Hepatocyte (in vitro differentiated cells): ENCODE measurements around the gene RSPH1. TPM values are rescaled to one million over a fixed set of nuclear protein-coding genes. Genes with fewer than 3 reads are reported as not detected.

ENCODE experiments used
- DNase-seq: peaks from one replicate; pipeline ENCODE4 v3.0.0-alpha.2; 2016; ENCODE audit warnings: low spot score
- H2AFZ ChIP-seq: fragments of 200-600 bp; sonication (generic); 2 replicates; pipeline ENCODE4 v1.6.0; 2016; ENCODE audit warnings: antibody characterized with exemption, mild to moderate bottlenecking
- H3K27ac ChIP-seq: fragments of 200-600 bp; sonication (generic); 2 replicates; pipeline ENCODE4 v1.5.1; 2016; ENCODE audit warnings: mild to moderate bottlenecking
- H3K27me3 ChIP-seq: fragments of 200-600 bp; sonication (generic); 2 replicates; pipeline ENCODE4 v1.6.1; 2016
- H3K36me3 ChIP-seq: fragments of 200-600 bp; sonication (generic); replicated peaks from 2 replicates; pipeline ENCODE4 v1.5.1; 2016; ENCODE audit warnings: low read depth; ENCODE audit not compliant: insufficient read depth
- H3K4me1 ChIP-seq: fragments of 200-600 bp; sonication (generic); 2 replicates; pipeline ENCODE4 v1.5.1; 2016; ENCODE audit warnings: mild to moderate bottlenecking, moderate library complexity; ENCODE audit not compliant: insufficient read depth
- H3K4me2 ChIP-seq: fragments of 200-600 bp; sonication (generic); 2 replicates; pipeline ENCODE4 v1.6.0; 2016
- H3K4me3 ChIP-seq: fragments of 200-600 bp; sonication (generic); 2 replicates; pipeline ENCODE4 v1.5.1; 2016; ENCODE audit warnings: mild to moderate bottlenecking
- H3K79me2 ChIP-seq: fragments of 200-600 bp; sonication (generic); 2 replicates; pipeline ENCODE4 v1.6.0; 2017; ENCODE audit warnings: mild to moderate bottlenecking
- H3K9me2 ChIP-seq: fragments of 200-600 bp; sonication (generic); replicated peaks from 2 replicates; pipeline ENCODE4 v1.6.0; 2017; ENCODE audit warnings: mild to moderate bottlenecking; ENCODE audit not compliant: insufficient read depth
- H3K9me3 ChIP-seq: fragments of 200-600 bp; sonication (generic); 2 replicates; pipeline ENCODE4 v1.5.1; 2016; ENCODE audit warnings: low read depth, mild to moderate bottlenecking
- H4K20me1 ChIP-seq: fragments of 200-600 bp; sonication (generic); 2 replicates; pipeline ENCODE4 v1.6.0; 2016; ENCODE audit warnings: mild to moderate bottlenecking; ENCODE audit not compliant: insufficient read depth, poor library complexity, severe bottlenecking
- CTCF ChIP-seq: fragments of 200-600 bp; sonication (generic); IDR thresholded peaks from 2 replicates; pipeline ENCODE4 v1.5.1; 2016; ENCODE audit warnings: antibody characterized with exemption, mild to moderate bottlenecking; ENCODE audit not compliant: poor library complexity
- EZH2 ChIP-seq: fragments of 200-600 bp; sonication (generic); IDR thresholded peaks from 2 replicates; pipeline ENCODE4 v1.6.1; 2016; ENCODE audit warnings: antibody characterized with exemption, mild to moderate bottlenecking, borderline replicate concordance
- EZH2phosphoT487 ChIP-seq: fragments of 200-600 bp; sonication (generic); IDR thresholded peaks from one replicate; pipeline ENCODE4 v1.6.1; 2018; ENCODE audit warnings: antibody characterized with exemption, mild to moderate bottlenecking, low read depth, moderate library complexity; ENCODE audit not compliant: unreplicated experiment, severe bottlenecking
- WGBS: methylation state at CpG from one replicate; pipeline ENCODE4 v1.1.6; 2016; ENCODE audit warnings: low lambda C conversion rate; ENCODE audit errors: missing lambda C conversion rate; 5-methylcytosine and 5-hydroxymethylcytosine counted together
- polyA plus RNA-seq: library from polyadenylated mRNA; unstranded; fragments of >200 nt; fragmentation: Nextera tagmentation; extraction: Ambion mirVana; gene quantifications from 2 replicates; pipeline ENCODE4 v1.2.1, GENCODE V29; 2016
- total RNA-seq: library from RNA; depleted of rRNA; stranded (reverse); fragments of >200 nt; gene quantifications from 2 replicates; pipeline ENCODE4 v1.2.3, GENCODE V29; 2014

Gene RSPH1
- total and polyA plus RNA-seq, 2 experiments from 2014 or later = 1.3 to 1.8 TPM

- WGBS = 84% methylated on average over 6 of the region's 6 CpGs
- no peaks in the 10 kb centered on the region for H4K20me1 ChIP-seq
These were observed 65.5 kb downstream of the RSPH1 start for GRCh38 chr21:42430521-42430920.

GRCh38 chr21:42429856-42430255, 66.2 kb downstream of the RSPH1 start:
- Histone ChIP-seq H3K9me3 (no peaks in the 10 kb centered on the region), H3K27me3 (no peaks in the 10 kb centered on the region), H3K4me2 (no peak overlapping the region), H3K36me3 (no peaks in the 10 kb centered on the region), H2AFZ (no peak overlapping the region), H3K4me1 (no peaks in the 10 kb centered on the region), H3K27ac (no peak overlapping the region), H3K79me2 (no peaks in the 10 kb centered on the region), H3K4me3 (no peak overlapping the region), H3K9me2 (no peaks in the 10 kb centered on the region), H4K20me1 (no peaks in the 10 kb centered on the region)
- TF ChIP-seq EZH2phosphoT487 = no peak
- no peak for TF ChIP-seq EZH2
- no peak for TF ChIP-seq CTCF
- WGBS = 32% methylated on average over 9 of the region's 9 CpGs
- DNase-seq = peak; percentile 45

More at GRCh38 chr21:42430521-42430920, 65.5 kb downstream of the RSPH1 start:
- no peak for DNase-seq
- no peaks in the 10 kb centered on the region for H3K36me3 ChIP-seq
- H3K4me3 ChIP-seq = no peak overlapping the region
- no peaks in the 10 kb centered on the region for H3K9me2 ChIP-seq
- no peaks in the 10 kb centered on the region for H3K27me3 ChIP-seq
- H3K79me2 ChIP-seq = no peaks in the 10 kb centered on the region
- H3K4me2 ChIP-seq = no peak overlapping the region
- H3K27ac ChIP-seq = no peak overlapping the region
- TF ChIP-seq EZH2 (no peak), EZH2phosphoT487 (no peak)
- no peaks in the 10 kb centered on the region for H3K9me3 ChIP-seq
- H3K4me1 ChIP-seq = no peaks in the 10 kb centered on the region
- no peak overlapping the region for H2AFZ ChIP-seq

- H3K9me3 ChIP-seq = no peaks in the 10 kb centered on the region
- H3K4me2 ChIP-seq = no peak overlapping the region
- TF ChIP-seq CTCF = no peak
- no peak for TF ChIP-seq EZH2phosphoT487
- no peak for TF ChIP-seq EZH2
- no peaks in the 10 kb centered on the region for H3K4me1 ChIP-seq
- H3K79me2 ChIP-seq = no peaks in the 10 kb centered on the region
- no peaks in the 10 kb centered on the region for H3K27me3 ChIP-seq
- no peak for DNase-seq
- H3K27ac ChIP-seq = no peak overlapping the region
- H3K9me2 ChIP-seq = no peaks in the 10 kb centered on the region
- 100% methylated on average over 1 of the region's 1 CpG for WGBS
- H3K36me3 ChIP-seq = no peaks in the 10 kb centered on the region
- no peak overlapping the region for H3K4me3 ChIP-seq
- no peak overlapping the region for H2AFZ ChIP-seq
- no peaks in the 10 kb centered on the region for H4K20me1 ChIP-seq
These were observed 67.0 kb downstream of the RSPH1 start for GRCh38 chr21:42429021-42429420.

GRCh38 chr21:42427809-42428419, 68.1 kb downstream of the RSPH1 start:
- Histone ChIP-seq H3K27me3 (no peaks in the 10 kb centered on the region), H3K79me2 (no peaks in the 10 kb centered on the region), H3K9me3 (no peaks in the 10 kb centered on the region), H4K20me1 (no peaks in the 10 kb centered on the region), H3K27ac (no peak overlapping the region), H3K9me2 (no peaks in the 10 kb centered on the region), H3K4me3 (no peak overlapping the region), H2AFZ (no peak overlapping the region), H3K36me3 (no peaks in the 10 kb centered on the region), H3K4me2 (no peak overlapping the region), H3K4me1 (no peaks in the 10 kb centered on the region)
- WGBS = 86% methylated on average over 10 of the region's 10 CpGs
- no peak for DNase-seq
- TF ChIP-seq EZH2phosphoT487 (no peak), CTCF (no peak), EZH2 (no peak)
